ENCODE data around the gene PTP4A1.

- no peak for TF ChIP-seq POLR2A (IDR thresholded peaks at IDR 0.05)
- TF ChIP-seq CTCF (IDR thresholded peaks at IDR 0.05) = no peak
Measured at GRCh38 chr6:63527658-63528514, 44.4 kb upstream of the PTP4A1 start.
